DND-41 (cell line): ENCODE results near the gene KCND1.
A peak's percentile ranks its signal among the peaks of the same experiment; 100 is the strongest.

Experiments used
- ATAC-seq: fragments of 200-7000 bp; cut with Tn5 transposase; 3 replicates; pipeline ENCODE4 v1.9.1; 2021; ENCODE audit warnings: low read depth; ENCODE audit not compliant: insufficient read depth
- DNase-seq: peaks from one replicate; pipeline ENCODE4 v3.0.0-alpha.2; 2020
- H2AFZ ChIP-seq: 2 replicates; pipeline ENCODE4 v1.6.0; 2012; ENCODE audit warnings: low read depth, low read length
- H3K27ac ChIP-seq: 2 replicates; pipeline ENCODE4 v1.5.1; 2012; ENCODE audit warnings: low read length, inconsistent platforms
- H3K27me3 ChIP-seq: fragments of 200-600 bp; sonication (generic); 2 replicates; pipeline ENCODE4 v1.6.0; 2012; ENCODE audit warnings: low read length, mild to moderate bottlenecking, inconsistent platforms; ENCODE audit not compliant: insufficient read depth, poor library complexity
- H3K36me3 ChIP-seq: 2 replicates; pipeline ENCODE4 v1.5.1; 2012; ENCODE audit warnings: low read length, inconsistent platforms; ENCODE audit not compliant: insufficient read depth
- H3K4me1 ChIP-seq: 2 replicates; pipeline ENCODE4 v1.5.1; 2012; ENCODE audit warnings: mild to moderate bottlenecking, low read length; ENCODE audit not compliant: insufficient read depth
- H3K4me2 ChIP-seq: 2 replicates; pipeline ENCODE4 v1.6.0; 2012; ENCODE audit warnings: mild to moderate bottlenecking, moderate library complexity, low read length, inconsistent platforms; ENCODE audit not compliant: insufficient read depth
- H3K4me3 ChIP-seq, 2 experiments: fragments of 200-600 bp in 1 of 2; shearing (Covaris generic) in 1 of 2; 2 replicates each; pipeline ENCODE4 v1.5.1; 2012 to 2016; ENCODE audit warnings: inconsistent platforms in 2 of 2, low read length in 2 of 2, mild to moderate bottlenecking in 2 of 2, low read depth in 1 of 2, moderate library complexity in 1 of 2
- H3K79me2 ChIP-seq: 2 replicates; pipeline ENCODE4 v1.6.0; 2012; ENCODE audit warnings: low read length, inconsistent platforms; ENCODE audit not compliant: insufficient read depth
- H3K9ac ChIP-seq: 2 replicates; pipeline ENCODE4 v1.6.0; 2012; ENCODE audit warnings: low read depth, mild to moderate bottlenecking, inconsistent platforms, low read length, moderate library complexity
- H3K9me3 ChIP-seq: 2 replicates; pipeline ENCODE4 v1.5.1; 2012; ENCODE audit warnings: low read length, moderate library complexity, mild to moderate bottlenecking, inconsistent platforms; ENCODE audit not compliant: insufficient read depth, severe bottlenecking
- H4K20me1 ChIP-seq: 2 replicates; pipeline ENCODE4 v1.6.0; 2012; ENCODE audit warnings: low read length; ENCODE audit not compliant: insufficient read depth
- EZH2 ChIP-seq: IDR thresholded peaks from 3 replicates; pipeline ENCODE4 v1.6.1; 2012; ENCODE audit warnings: borderline replicate concordance, low read depth, mild to moderate bottlenecking, moderate library complexity, low read length, inconsistent platforms; ENCODE audit not compliant: severe bottlenecking
- TF ChIP-seq, protein P1 (sequence below): IDR thresholded peaks from 2 replicates; pipeline ENCODE4 v1.5.1; 2012; ENCODE audit warnings: borderline replicate concordance, low read length, moderate library complexity, mild to moderate bottlenecking; ENCODE audit not compliant: poor library complexity, severe bottlenecking; ENCODE audit errors: extremely low read depth

Gene KCND1

DNA sequence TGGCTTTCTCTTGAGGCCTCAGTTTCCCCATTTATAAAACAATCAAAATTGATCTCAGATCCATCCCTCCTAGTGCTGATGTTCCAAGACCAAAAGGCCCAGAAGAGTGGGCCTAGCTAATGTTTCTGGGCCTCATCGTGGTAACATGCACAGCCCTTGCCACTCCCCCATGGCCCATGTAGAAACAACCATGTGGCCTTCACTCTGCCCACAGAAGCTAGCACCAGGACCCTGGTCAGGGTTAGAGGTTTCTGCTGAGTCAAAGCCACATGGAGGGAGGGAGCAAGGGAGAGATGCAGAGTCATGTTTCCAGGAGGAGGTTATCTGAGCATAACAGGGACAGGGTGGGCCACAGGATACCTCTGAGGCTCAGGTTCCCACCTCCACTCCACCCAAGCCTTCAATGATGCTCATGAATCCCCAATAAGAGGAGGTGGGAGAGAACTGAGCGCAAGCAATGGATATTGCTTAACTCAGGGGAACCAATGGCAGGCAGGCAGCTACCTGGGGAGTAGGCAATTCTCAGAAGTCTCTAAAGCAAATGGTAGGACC is 31.2 kb downstream of the KCND1 start:
- no peaks in the 10 kb centered on the region for H3K27me3 ChIP-seq
- H3K79me2 ChIP-seq, result peaks cover 71% of the 10 kb centered on the region
- no peak overlapping the region; the same call in 1 of the 2 replicates for H3K4me2 ChIP-seq
- H2AFZ ChIP-seq, result no peak overlapping the region
- peaks cover 57% of the 10 kb centered on the region for H3K36me3 ChIP-seq
- DNase-seq (no peak), ATAC-seq (no peak)
- peaks cover 76% of the 10 kb centered on the region for H4K20me1 ChIP-seq
- H3K27ac ChIP-seq, result no peak overlapping the region
- TF ChIP-seq EZH2, result no peak
- H3K4me1 ChIP-seq, result peaks cover 48% of the 10 kb centered on the region
- H3K9me3 ChIP-seq, result no peaks in the 10 kb centered on the region
- H3K9ac ChIP-seq, result no peak overlapping the region
- H3K4me3 ChIP-seq, result no peak overlapping the region

DNA sequence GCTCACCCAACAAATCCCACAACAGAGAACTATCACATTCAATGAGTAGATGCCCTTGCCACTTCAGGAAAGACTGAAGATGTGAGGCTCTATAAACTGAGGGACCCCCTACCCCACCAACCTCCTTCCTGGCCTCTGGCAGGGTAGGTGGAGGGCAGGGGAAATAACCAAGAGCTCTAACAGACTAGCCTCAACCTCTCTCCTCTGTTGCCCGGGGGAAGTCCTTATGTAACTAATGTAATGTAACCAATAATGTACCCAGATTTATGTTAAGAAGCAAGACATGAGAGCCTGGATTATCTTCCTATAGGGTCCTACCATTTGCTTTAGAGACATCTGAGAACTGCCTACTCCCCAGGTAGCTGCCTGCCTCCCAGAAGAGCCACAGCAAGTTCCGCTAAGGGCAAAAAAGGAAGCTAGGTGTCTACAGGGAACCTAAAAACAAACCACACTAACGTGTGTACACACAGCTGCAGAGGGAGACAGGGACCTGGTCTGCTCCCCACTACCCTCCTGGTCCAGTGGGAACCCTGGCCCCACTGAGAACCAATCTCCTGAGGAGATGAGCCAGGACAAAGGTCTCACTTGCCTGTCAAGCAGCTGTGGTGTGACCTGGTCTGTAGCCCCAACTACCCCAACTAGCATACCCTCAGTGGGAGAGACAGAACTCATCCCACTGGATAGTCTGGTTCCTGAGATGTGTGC is 32.0 kb downstream of the KCND1 start:
- Histone ChIP-seq H3K27me3 (no peaks in the 10 kb centered on the region), H2AFZ (no peak overlapping the region), H3K4me3 (no peak overlapping the region), H3K79me2 (peaks cover 69% of the 10 kb centered on the region), H3K4me2 (no peak overlapping the region; the same call in 1 of the 2 replicates), H3K9ac (no peak overlapping the region), H3K27ac (no peak overlapping the region), H3K4me1 (peaks cover 48% of the 10 kb centered on the region), H4K20me1 (peaks cover 82% of the 10 kb centered on the region), H3K9me3 (no peaks in the 10 kb centered on the region), H3K36me3 (peaks cover 65% of the 10 kb centered on the region)
- TF ChIP-seq, protein P1, sequence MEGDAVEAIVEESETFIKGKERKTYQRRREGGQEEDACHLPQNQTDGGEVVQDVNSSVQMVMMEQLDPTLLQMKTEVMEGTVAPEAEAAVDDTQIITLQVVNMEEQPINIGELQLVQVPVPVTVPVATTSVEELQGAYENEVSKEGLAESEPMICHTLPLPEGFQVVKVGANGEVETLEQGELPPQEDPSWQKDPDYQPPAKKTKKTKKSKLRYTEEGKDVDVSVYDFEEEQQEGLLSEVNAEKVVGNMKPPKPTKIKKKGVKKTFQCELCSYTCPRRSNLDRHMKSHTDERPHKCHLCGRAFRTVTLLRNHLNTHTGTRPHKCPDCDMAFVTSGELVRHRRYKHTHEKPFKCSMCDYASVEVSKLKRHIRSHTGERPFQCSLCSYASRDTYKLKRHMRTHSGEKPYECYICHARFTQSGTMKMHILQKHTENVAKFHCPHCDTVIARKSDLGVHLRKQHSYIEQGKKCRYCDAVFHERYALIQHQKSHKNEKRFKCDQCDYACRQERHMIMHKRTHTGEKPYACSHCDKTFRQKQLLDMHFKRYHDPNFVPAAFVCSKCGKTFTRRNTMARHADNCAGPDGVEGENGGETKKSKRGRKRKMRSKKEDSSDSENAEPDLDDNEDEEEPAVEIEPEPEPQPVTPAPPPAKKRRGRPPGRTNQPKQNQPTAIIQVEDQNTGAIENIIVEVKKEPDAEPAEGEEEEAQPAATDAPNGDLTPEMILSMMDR, result no peak
- no peak for TF ChIP-seq EZH2
- DNase-seq (no peak), ATAC-seq (no peak)

DNA sequence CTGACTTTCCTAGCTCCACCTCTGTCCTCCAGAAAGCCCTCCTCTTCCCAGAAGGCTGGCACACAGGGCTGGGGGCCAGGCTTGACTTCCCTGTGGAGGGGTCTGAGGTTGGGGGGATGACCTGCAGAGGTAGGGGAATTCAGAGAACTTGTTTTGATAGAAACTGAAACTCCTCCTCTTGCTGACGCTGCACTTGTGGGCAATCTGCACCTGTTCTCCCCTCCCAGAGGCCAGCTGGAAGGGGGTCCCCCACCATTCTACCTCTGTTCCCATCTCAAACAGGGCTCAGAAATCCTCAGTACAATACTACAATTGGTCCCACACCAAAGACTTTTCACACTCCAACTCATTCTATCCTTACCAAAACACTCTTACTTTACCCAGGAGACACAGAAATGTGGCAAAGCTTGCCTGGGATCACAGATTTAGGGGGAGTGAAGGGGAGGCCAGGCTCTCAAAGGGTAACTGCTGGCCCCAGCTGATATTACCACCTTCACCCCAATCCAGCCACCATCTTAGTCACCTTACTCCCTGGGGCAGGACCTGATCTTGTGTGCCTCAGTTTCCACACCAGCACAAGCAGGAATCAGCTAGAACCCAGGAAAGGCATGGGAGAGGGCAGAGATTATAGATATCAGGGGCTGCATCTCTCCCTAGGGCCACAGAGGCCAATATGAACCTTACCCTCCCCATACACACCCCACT is 32.8 kb downstream of the KCND1 start:
- Histone ChIP-seq H2AFZ (no peak overlapping the region), H4K20me1 (peaks cover 79% of the 10 kb centered on the region), H3K79me2 (peaks cover 63% of the 10 kb centered on the region), H3K36me3 (peaks cover 66% of the 10 kb centered on the region), H3K9me3 (no peaks in the 10 kb centered on the region), H3K27ac (peak overlapping the region; percentile 44; the same call in 1 of the 2 replicates), H3K4me2 (no peak overlapping the region), H3K4me1 (peaks cover 48% of the 10 kb centered on the region), H3K27me3 (no peaks in the 10 kb centered on the region), H3K9ac (no peak overlapping the region), H3K4me3 (no peak overlapping the region)
- TF ChIP-seq, protein P1, result no peak
- TF ChIP-seq EZH2, result no peak
- DNase-seq (peak; percentile 20), ATAC-seq (no peak)
